HuH-7 (cell line): ENCODE measurements around the gene SARNP.
A peak's percentile ranks its signal among the peaks of the same experiment; 100 is the strongest.

Source experiments
- DNase-seq: peaks from one replicate; pipeline ENCODE4 v3.0.0; 2011; ENCODE audit warnings: low spot score

SARNP gene

DNA sequence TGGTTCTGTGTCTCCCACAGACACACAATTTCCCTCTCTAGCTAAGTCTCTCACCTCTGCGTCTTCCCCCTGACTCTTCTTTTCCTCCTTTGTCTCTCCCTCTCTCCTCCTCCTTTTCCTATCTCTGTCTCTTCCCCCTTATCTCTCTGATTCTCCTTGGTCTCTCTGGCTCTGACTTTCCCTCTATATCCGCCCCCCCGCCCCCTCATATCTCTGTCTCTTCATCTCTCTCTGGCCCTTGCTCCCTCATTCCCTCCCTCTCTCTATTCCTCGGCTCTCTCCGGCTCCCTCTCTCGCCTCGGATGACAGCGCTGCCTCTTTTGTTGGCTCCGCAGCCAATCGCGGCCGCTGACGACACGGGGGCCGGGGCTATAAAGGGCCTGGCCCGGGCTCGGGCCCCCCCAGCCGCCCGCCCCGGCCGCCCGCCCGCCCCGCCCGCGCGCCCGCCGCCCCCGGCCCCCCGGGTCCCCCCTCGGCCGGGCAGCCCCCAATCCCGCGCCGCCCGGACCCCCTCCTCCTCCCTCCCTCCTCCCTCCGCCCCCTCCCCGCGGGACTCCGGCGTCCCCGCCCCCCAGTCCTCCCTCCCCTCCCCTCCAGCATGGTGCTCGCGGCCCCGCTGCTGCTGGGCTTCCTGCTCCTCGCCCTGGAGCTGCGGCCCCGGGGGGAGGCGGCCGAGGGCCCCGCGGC is 74.7 kb downstream of the SARNP start, which contains the start of gene GDF11:
Gene GDF11, plus strand, starts transcription at position 404 of the 687 bp plus-strand sequence. Its CDS starts 195 bp downstream, at position 599.
- peak; percentile 92 for DNase-seq

DNA sequence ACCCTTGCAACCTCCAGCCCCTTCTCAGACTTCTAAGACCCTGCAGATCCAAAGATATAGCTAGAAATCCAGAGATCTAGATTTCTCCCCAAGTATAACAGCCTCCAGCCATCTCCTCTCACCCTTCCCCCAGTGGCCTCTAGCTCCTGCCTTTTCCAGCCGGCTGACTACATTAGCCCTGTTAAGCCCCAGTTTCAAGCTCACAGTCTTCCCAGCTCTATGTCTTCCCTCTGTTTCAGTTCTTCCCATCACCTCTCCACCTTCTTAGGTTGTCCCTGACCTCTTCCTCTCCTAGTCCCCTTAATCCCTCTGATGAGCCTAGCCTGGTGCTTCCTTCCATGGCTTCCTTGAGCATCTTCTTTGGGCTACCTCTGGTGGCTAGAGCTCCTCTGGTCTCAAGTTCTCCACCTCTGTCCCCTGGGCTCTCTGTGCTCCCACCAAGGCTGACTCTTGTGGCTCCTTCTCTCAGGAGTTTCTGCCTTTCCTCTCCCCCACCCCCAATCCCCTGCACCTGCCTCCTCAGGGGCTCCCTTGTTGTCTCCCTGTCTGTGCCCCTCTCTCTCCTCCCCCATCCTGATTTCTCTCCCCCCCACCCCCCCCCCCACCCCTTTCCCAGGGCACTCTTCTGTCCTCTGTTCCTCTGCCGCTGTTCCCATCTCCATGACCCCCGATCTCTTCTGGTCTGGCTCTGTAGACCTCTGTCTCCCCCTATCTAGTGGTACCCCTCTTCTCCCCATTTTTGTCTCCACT is 75.4 kb downstream of the SARNP start:
- DNase-seq: no peak

DNA sequence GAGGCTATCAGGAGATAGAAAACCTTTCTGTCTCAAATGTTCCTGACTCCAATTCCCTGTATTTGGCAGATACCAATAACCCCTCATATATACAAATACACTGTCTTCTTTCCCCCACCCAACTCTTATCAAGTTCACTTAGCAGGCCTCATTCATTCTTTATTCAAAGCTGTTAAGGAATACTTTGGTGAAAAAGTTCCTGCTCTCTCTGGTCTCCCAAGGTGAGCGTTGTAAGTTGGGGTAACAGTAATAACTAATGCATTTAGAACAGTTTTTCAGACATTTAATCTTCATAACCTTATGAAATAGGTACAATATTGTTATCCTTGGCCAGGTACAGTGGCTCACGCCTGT is 78.5 kb downstream of the SARNP start:
- DNase-seq: no peak

DNA sequence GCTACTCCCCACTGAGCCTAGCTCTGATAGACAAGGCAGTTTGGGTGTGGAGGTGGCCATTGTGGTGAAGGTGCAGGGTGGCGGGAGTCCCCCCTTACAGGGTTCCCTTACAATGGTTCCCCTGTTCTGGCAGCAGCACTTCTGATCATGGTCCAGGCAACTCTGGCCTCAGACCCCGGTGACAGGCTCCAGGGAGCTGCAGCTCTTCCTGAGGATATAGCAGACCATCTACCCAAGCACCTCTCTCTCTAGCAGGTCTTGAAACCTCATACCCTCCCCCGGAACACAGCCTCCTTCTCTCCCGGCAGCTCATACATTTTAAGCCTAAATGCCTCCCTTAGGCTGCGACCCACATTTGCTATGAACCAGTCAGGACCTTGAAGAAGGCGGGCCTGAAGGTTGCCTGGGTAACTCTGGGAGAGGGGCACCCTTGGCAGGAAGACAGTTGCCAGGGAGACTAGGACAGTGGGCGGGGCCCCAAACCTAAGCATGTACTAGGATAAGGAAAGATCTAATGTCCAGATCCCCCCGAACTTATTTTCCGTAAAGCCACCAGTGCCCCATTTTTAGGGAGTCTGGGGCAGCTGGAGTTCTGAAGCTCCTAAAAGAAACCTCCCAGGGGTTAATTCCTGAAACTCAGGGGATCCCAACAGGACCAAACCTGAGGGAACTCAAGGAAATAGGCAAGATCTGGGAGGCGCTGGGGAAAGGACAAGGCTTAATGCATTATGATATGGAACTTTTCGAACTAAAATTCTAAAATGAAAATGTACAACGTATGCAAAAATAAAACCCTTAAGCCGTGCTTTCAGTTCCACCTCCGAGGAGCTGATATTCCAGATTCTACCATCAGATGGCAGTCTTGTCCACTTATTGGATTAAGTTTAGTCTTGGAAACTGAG is 79.2 kb downstream of the SARNP start:
- peak; percentile 57 for DNase-seq

DNA sequence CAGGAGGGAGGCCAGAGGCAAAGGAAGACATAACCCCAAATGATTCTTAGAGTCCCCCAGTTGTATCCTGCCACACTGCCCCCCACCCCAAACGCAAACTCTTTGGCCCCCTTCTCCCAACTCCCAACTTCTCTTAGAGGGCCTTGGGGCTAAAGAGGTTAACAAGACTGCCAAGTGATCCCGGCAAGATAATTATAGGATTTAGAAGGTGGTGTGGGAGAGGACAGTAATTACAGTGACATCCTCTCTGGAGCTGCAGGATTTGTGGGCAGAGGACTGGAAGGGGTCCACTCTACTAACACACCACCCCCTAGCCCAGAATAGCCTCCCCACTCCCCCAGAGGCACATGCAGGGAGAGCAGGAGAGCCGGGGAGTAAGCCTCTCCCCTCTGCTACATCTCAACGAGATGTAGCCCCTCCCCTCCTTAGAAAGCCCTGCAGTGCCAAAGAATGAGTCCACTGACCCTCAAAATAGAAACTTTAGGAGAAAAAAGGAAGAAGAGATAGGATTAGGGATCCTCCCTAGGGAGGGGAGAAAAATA is 79.9 kb downstream of the SARNP start:
- DNase-seq: no peak

DNA sequence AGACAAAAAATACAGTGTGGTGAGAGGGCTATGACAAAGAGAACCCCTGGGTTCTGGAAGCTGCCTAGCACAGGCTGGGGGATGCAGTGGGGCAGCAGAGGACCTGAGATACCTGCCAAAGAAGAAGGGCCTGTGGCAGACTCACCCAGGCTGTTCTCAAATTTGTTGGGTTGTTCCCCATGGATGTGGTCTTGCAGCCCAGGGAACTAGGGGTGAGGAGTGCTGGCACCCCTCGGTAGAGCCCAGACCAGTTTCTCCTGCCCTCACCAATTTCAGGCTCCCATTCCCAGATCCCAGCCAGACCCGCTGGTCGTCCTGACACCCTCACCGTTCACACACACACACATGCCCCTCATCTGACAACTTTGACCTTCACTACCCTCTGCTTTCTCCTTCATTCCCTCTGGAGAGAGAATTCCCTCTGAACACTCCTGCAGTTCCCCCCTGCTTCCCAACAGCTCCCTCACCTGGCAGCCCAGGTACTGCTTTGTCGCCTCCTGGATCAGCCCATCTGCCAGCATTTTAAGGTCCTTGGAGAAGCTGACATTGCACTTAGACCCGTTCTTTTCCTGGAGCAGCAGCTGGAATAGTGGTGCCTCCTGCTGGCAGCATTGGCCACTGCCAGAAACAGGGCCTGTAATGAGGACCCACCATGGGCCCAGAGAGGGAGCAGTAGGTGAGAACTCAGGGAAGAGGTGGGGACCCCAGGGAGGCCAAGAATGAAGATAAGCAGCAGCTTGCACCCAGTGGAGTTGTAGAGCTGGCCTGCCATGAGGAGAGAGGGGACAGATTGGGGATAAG is 80.5 kb downstream of the SARNP start:
- DNase-seq: peak; percentile 86

DNA sequence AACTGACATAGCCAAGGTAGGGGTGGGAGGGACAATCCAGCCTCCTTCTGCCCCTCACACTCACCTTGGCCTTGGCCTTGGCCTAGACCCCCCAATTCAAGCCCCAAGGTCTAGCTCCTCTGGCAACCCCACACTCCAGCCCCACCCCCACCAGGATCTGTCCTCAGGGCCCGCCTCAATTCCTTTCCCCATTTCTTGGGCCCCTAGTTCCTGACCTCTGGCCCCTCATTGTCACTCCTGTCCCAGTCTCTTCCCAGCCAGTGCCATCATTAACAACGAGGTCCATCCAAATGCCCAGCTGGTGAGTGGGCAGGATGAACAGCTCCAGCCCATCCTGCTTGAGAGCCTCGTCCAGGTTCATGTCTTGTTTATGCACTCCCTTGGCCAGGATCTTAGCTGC is 81.4 kb downstream of the SARNP start:
- DNase-seq: no peak

DNA sequence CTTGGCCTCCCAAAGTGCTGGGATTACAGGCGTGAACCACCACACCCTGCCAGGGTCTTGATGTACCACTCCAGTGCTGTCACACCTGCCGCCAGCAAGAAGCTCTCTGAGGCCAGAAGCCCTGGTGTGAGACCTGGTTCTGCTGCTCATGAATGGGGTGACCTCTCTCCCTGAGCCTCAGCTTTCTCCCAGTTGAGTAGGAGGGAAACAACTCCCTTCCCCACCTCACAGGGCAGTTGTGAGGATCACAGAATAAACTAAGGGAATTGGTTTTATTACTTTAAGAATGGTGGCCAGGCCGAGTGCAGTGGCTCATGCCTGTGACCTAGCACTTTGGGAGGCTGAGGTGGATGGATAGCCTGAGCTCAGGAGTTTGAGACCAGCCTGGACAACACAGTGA is 82.9 kb downstream of the SARNP start:
- no peak for DNase-seq

DNA sequence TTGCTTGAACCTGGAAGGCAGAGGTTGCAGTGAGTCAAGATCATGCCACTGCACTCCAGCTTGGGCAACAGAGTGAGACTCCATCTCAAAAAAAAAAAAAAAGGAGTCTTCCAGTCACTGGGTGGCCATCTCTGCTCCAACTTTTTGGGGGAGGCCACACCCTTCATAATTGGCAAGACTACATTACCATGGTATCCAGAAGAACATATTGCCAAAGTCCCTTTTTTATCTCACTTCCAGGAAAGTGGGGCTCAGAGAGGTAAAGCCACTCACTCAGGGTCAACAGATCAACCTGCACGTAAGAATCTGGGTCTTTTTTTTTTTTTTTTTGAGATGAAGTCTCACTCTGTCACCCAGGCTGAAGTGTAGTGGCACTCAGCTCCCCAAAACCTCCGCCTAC is 83.7 kb downstream of the SARNP start:
- DNase-seq: no peak

DNA sequence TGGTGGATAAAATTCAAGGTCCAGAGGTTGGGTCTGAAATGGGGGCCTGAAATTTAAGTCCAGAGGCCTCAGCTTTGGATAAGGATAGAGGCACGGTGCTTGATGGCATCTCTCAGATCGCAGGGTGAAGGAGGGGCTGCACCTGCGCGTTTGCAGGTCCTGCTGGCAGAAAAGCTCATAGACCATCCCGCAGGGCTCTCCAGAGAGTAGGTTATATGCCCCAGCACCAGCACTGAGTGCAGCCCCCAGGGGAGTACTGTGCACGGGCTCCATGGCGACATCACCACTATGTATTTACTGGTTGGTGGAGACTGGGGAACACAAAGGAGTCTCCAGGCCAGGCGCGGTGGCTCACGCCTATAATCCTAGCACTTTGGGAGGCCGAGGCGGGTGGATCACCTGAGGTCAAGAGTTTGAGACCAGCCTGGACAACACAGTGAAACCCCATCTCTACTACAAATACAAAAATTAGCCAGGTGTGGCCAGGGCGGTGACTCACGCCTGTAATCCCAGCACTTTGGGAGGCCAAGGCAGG is 84.4 kb downstream of the SARNP start:
- DNase-seq: no peak

DNA sequence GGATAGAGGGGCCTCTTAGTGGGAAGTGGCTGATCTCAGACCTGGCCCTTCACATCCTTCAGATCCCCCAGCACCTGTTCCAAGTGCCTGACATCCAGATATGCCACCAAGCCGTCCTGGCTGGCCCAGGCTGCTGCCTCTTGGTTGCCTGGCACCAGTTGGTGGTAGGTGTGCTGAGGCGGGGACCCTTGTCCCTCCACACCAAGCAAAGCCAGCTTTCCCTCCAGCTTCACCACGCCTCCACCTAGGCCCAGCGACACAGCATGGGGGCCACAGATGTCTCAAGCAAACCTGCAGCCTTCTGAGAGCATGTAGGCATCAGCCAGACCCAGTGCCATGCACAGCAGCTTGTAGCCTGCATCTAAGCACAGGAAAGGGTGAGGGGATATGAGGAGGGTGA is 85.2 kb downstream of the SARNP start:
- DNase-seq: no peak

DNA sequence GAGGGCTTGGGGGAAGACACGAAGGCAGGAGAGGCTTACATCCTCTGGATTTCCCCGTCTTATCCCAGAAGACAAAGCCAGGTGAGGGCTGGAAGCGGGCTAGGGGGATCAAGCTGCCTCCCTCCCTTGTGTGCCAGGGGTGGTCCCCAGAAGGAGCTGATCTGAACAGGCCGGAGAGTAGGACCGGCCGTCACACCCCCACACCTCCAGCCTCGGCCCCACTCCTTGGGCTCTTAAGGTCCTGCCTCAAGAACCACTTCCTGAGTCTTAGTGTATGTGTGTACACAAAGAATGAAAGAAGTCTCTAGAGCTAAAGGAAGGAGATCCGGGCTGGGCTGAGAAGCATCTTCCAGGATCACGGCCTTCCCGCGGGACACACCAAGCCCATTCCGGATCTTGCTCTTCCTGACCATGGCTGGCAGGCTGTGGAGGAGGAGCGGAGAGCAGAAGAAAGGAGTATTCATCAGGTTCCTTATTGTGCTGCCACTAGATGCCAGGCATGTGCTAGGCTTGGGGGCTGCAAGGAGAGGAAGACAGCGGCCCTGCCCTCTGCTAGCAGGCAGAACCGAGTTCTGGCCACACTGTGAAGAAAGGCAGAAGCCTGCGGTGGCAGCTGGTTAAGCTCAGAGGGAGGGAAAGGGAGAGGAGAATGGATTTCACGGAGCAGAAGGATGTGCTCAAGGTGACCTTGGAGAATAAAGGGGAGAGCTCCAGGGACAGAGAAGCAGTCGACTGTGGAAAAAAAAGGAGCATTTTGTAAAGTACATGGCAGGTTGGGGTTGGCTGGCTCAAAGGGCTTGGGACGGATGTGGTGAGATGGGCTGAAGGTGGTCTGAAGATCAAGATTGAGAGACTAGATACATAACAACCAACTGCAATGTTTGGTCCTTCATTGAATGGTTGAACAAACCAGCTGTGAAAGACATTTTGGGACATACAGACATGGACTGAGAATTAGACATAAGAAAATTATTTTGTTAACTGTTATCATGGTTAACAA is 87.4 kb downstream of the SARNP start:
- no peak for DNase-seq

DNA sequence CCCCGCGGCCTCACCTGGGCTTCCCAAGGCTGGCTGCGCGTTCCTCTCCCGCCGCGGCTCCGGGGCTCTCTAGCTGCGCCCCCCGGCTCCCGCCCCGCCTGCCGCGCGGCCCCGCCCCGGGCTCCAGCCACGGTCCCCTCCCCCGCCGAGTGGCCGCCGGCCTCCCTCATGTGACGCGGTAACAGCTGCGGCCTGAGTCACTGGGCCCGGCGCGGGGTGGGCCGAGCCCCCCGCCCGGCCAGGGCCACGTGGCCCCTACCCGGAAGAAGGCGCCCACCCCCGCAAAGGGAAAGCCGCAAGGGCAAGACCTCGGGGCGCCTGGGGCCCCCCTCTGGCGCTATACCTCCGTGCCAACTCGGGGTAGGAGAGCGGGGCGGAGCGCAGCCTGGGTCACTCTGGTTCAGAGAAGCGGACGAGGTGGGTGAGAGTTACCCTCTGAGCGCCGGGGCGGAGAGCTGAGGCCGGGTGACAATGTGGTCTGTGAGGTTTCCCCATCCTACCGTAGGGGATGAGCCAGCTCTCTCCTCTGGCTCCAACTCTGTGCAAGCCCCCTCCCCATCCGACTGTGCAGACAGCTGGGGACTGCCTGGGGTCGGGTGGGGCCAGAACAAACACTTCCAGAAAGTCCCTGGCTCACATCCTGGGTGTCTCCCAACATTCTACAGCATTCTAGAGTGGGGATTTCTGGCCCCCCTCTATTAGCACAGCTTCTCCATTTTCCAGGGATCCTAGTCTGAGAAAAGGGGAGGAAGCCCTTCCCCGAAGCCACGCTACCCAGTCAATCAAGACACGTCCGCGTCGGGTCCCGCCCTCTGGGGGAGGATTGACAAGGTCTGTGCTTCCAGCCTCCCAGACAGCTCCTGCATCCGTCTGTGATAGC is 88.3 kb downstream of the SARNP start, which contains the start of gene CD63:
Gene CD63, minus strand, starts transcription at position 71 of the 880 bp plus-strand sequence. CDS start 668 bp downstream, outside the sequence.
- DNase-seq: peak; percentile 96

DNA sequence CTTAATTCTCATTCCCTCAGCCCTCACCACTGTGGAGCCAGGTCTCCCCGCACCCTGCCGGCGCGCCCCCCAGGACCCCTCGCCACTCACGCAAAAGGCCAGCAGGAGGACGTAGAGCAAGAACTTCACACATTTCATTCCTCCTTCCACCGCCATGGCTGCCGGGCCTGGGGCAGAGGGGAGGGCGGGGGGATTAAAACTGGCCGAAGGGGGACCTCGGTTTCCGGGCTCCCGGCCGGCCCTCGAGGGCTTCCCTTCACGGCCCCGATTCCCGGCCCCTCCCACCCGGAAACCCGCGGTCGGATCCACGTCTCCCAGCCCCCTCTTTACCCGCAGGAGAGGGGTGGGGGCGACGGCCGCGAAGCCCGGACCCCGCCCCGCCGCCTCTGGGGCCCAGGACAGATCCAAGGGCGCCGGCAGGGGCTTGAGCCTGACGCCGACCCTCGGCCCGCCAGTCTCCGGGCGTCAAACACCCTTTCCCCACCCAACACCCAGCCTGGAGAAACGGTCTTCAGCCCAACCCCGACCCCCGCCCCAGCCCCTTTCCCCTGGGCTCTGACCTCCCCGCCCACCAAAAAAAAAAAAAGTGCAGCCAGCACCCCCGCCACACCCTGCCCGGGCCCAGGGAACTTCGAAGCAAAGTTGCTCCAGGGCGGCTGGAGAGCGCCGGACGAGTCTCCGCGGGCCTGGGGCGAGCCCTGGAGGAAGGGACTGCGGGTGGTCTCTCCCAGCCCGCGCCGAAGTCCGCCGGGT is 89.2 kb downstream of the SARNP start:
- DNase-seq: no peak

DNA sequence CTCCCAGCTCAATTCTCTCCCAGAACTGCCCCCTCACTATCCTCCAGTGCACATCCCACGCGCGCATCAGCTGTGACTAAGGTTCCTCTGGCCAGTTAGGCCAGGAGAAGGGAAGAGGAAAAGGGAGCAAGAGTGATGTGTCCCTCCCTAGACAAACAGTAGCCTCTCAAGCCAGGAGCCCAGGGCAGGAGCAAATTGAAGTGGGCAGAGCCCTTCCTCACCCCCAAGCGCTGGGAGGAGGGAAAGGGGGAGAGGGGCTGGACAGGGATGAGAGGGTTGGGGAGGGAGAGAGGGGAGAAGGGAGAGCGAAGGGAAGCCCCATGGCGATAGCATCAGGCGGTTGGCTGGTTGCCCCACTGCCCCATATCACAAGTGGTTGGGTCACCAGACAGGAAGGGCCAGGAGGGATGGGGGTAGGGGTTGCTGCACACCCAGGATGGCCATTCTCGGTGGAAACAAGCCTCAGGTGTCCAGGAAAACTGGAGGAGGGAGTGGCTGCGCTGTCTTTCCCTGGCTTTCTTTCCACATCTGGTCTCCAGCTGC is 89.8 kb downstream of the SARNP start:
- no peak for DNase-seq

DNA sequence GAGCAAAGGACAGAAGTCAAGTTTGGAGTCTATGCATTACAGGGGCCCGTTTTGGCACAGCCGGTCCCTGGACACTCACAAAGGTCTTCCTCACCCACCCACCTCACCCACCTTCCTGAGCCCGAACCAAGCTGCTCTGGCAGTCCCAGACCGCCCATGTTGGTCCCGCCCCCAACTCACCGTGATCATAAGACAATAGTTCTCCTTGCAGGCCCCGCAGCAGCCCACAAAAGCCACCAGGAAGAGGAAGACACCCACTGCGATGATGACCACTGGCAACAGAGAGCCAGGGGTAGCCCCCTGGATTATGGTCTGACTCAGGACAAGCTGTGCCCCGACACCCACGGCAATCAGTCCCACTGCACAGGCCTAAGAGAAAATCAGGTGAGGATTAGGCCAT is 90.6 kb downstream of the SARNP start:
- no peak for DNase-seq

DNA sequence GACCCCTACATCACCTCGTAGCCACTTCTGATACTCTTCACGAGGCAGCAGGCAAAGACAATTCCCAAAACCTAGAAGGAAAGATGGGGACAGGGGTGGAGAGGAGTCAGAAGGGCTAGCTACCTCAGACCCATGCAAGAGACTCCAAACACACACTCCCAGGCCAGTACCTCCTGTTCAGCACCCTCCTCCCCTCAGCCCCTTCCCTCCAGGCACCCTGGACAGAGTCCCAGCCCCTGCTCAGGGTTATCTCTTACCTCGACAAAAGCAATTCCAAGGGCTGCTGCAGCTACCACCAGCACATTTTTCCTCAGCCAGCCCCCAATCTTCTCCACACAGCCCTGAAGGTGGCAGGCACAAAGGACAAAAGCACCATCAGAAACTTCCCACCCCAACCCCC is 92.0 kb downstream of the SARNP start:
- DNase-seq: no peak

DNA sequence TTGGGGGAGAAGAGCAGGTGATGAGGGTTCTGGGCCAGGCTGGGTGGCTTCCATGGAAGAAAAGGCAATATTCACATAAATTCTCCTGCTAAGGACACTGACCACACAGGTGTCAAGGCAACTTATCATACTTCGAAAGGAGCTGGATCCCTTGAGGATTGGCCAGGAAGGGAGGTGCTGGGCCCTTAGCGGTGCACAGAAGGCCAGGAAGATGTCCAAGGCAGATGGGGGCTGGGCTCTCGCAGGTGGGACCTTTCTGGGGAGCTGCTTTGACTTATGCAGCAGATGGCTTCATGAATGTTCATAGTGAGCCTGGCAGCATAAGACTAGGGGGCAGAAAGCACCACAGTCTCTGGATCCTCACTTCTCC is 92.6 kb downstream of the SARNP start:
- DNase-seq: no peak
